Thoracic aorta (tissue), 2 donors: ENCODE results near the gene EQTN. TPM values are rescaled to one million over a fixed set of nuclear protein-coding genes. Genes with fewer than 3 reads are reported as not detected.

Source experiments
- ATAC-seq: fragments of 150-250 bp; one replicate; pipeline ENCODE4 v1.8.0; 2017; ENCODE audit warnings: low read depth; ENCODE audit not compliant: insufficient number of reproducible peaks, low FRiP score
- DNase-seq: peaks from one replicate; pipeline ENCODE4 v3.0.0-alpha.2; 2020; ENCODE audit warnings: low spot score
- H3K27ac ChIP-seq, 2 donors: fragments of 200-600 bp; sonication (generic); 1 replicate in 1 of 2; 2 replicates in 1 of 2; pipeline ENCODE4 v1.5.1; 2016; ENCODE audit warnings: mild to moderate bottlenecking in 2 of 2, moderate library complexity in 2 of 2
- H3K27me3 ChIP-seq: fragments of 200-600 bp; sonication (generic); replicated peaks from 2 replicates; pipeline ENCODE4 v1.6.0; 2016; ENCODE audit warnings: mild to moderate bottlenecking; ENCODE audit not compliant: insufficient read depth
- H3K36me3 ChIP-seq: fragments of 200-600 bp; sonication (generic); one replicate; pipeline ENCODE4 v1.5.1; 2016
- H3K4me1 ChIP-seq, 2 donors: fragments of 200-600 bp; sonication (generic); 1 replicate in 1 of 2; 2 replicates in 1 of 2; pipeline versions ENCODE4 v1.5.1 to v1.6.0; 2016; ENCODE audit warnings: low read depth in 2 of 2, mild to moderate bottlenecking in 1 of 2; ENCODE audit not compliant: control insufficient read depth in 1 of 2
- H3K4me3 ChIP-seq: fragments of 200-600 bp; sonication (generic); 2 replicates; pipeline ENCODE4 v1.5.1; 2016; ENCODE audit warnings: mild to moderate bottlenecking
- H3K9me3 ChIP-seq: fragments of 200-600 bp; sonication (generic); 2 replicates; pipeline ENCODE4 v1.5.1; 2016
- CTCF ChIP-seq: fragments of 200-600 bp; sonication (generic); IDR thresholded peaks from one replicate; pipeline ENCODE4 v1.5.1; 2019; ENCODE audit warnings: antibody characterized with exemption
- total RNA-seq, 2 donors: library from RNA; depleted of rRNA; stranded (reverse); fragments of >200 nt; gene quantifications; one replicate each; pipeline versions ENCODE4 v1.1.0 to v1.2.3, GENCODE V29; 2016

The EQTN gene
- total RNA-seq, 2 donors from 2014 or later = not detected

DNA sequence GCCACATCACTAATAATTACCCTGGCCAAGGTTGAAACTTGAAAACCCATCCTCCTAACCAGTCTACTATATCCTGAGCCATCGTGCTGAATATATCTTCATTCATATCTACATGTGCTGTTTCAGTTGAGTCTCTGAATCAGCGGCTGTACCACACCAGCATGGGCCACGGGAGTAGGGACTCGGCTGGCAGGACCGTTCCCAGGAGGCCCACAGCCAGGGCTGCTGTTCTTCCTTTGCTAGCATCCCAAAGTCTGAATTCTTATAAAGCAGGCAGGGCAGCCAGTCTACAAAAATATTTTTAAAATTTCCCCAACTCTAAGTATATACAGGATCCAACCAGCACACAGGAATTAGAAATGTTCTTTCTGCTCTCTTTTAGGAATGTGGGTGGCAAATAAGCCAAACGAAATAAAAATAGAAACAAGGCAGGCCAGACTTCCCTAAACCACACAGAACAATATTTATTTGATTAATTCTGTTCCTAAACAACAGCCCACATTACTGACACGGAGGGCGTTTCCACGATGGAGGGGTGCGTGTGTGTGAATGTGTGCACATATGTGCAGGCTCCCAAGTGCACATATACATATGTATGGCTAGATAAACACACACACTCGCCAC lies 42.8 kb upstream of the EQTN start:
- Histone ChIP-seq H3K36me3 (no peaks in the 10 kb centered on the region), H3K27me3 (no peaks in the 10 kb centered on the region), H3K27ac (peak overlapping the region; percentile 77), H3K9me3 (no peaks in the 10 kb centered on the region), H3K4me3 (peak overlapping the region; percentile 37), H3K4me1 (peaks cover 46 to 65% of the 10 kb centered on the region in 2 donors)
- DNase-seq (peak; percentile 27), ATAC-seq (no peak)
- no peak for TF ChIP-seq CTCF

GRCh38 chr9:27338527-27338903 lies 41.6 kb upstream of the EQTN start:
- no peak overlapping the region for H3K4me3 ChIP-seq
- no peaks in the 10 kb centered on the region for H3K9me3 ChIP-seq
- H3K36me3 ChIP-seq = no peaks in the 10 kb centered on the region
- ATAC-seq = no peak
- H3K27ac ChIP-seq = peak overlapping the region; percentile 74 to 77
- H3K27me3 ChIP-seq = no peaks in the 10 kb centered on the region
- H3K4me1 ChIP-seq = peaks cover 50 to 68% of the 10 kb centered on the region in 2 donors
- no peak for DNase-seq
- no peak for TF ChIP-seq CTCF

- no peak for ATAC-seq
- peak overlapping the region; percentile 74 to 77 for H3K27ac ChIP-seq
- no peaks in the 10 kb centered on the region for H3K9me3 ChIP-seq
Measured at GRCh38 chr9:27337833-27338526, 41.0 kb upstream of the EQTN start.

DNA sequence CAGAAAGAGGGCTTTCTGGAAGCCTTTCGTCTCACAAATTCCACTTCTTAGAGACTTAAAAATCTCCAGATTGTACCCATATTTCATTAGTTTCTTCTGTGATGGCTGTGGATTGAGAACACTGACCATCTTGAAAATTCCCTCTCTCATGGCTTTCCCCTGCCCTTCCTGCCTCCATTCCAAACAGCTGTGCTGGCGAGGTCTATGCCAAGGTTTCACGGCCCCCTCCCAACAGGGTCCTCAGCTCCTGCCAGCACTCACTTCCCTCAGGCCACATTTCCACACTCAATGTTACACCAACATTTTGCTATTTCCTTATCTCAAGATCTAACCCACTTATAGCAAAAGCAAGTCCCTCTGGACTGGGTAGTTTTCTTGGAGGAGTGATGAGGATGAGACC lies 40.3 kb upstream of the EQTN start:
- Histone ChIP-seq H3K4me1 (peaks cover 51 to 64% of the 10 kb centered on the region in 2 donors), H3K4me3 (no peak overlapping the region), H3K27ac (peak overlapping the region; percentile 74 to 77), H3K36me3 (no peaks in the 10 kb centered on the region), H3K27me3 (no peaks in the 10 kb centered on the region), H3K9me3 (no peaks in the 10 kb centered on the region)
- TF ChIP-seq CTCF = no peak
- ATAC-seq (no peak), DNase-seq (no peak)

More at GRCh38 chr9:27337833-27338526, 41.0 kb upstream of the EQTN start:
- H3K4me3 ChIP-seq = no peak overlapping the region
- H3K4me1 ChIP-seq = peaks cover 52 to 71% of the 10 kb centered on the region in 2 donors
- no peaks in the 10 kb centered on the region for H3K27me3 ChIP-seq
- no peak for TF ChIP-seq CTCF
- no peaks in the 10 kb centered on the region for H3K36me3 ChIP-seq
- no peak for DNase-seq

GRCh38 chr9:27336829-27337228 lies 39.9 kb upstream of the EQTN start:
- Histone ChIP-seq H3K27me3 (no peaks in the 10 kb centered on the region), H3K4me1 (peaks cover 47 to 60% of the 10 kb centered on the region in 2 donors), H3K4me3 (no peak overlapping the region), H3K9me3 (no peaks in the 10 kb centered on the region), H3K36me3 (no peaks in the 10 kb centered on the region), H3K27ac (peak overlapping the region; percentile 74 to 77)
- DNase-seq (no peak), ATAC-seq (no peak)
- TF ChIP-seq CTCF = no peak
